ENCODE data around the gene NTMT1.

Gene NTMT1

DNA sequence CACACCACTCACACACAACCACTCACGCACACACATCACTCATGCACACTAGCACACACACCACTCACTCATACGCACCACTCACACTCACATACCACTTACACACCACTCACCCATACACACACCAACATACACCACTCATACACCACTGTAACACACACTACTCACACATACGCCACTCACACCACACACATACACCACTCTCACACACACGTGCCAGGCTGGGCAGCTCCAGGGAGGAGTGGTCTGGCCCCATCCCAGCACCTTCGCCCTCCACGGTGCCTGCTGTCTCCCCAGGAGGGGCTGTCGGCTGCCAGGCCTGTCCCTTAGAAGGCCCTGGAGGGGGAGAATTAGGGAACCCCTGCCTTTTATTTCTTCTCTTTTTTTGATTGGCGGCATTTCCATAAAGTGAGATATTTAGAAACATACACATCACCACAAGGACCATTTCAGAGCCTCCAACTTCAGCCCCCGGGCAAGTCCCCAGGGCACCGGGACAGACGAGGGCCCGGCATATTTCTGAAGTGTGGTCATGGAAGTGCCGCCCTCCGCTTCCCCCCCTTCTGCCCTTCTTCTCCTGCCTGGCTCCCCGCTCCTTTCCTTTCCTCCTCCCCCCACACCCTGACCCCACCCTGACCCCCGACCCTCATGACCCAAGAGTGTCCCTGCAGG is 22.3 kb downstream of the NTMT1 start:
- H3F3A ChIP-seq (ENCODE audit: low read depth), result no peaks in the 10 kb centered on the region
- H3K4me2 ChIP-seq (ENCODE audit: low read depth, low read length, poor library complexity, severe bottlenecking), result no peak overlapping the region
- TF ChIP-seq, protein P1, sequence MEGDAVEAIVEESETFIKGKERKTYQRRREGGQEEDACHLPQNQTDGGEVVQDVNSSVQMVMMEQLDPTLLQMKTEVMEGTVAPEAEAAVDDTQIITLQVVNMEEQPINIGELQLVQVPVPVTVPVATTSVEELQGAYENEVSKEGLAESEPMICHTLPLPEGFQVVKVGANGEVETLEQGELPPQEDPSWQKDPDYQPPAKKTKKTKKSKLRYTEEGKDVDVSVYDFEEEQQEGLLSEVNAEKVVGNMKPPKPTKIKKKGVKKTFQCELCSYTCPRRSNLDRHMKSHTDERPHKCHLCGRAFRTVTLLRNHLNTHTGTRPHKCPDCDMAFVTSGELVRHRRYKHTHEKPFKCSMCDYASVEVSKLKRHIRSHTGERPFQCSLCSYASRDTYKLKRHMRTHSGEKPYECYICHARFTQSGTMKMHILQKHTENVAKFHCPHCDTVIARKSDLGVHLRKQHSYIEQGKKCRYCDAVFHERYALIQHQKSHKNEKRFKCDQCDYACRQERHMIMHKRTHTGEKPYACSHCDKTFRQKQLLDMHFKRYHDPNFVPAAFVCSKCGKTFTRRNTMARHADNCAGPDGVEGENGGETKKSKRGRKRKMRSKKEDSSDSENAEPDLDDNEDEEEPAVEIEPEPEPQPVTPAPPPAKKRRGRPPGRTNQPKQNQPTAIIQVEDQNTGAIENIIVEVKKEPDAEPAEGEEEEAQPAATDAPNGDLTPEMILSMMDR (conservative IDR thresholded peaks at IDR 0.05; ENCODE audit: low read length), result no peak
- TF ChIP-seq EZH2phosphoT487 (IDR thresholded peaks at IDR 0.05; ENCODE audit: borderline replicate concordance), result no peak
- H3K4me1 ChIP-seq (ENCODE audit: insufficient read depth, low read length, poor library complexity, severe bottlenecking), result no peaks in the 10 kb centered on the region
- H3K79me2 ChIP-seq (ENCODE audit: insufficient read depth, low read length), result no peaks in the 10 kb centered on the region
- no peaks in the 10 kb centered on the region for H3K9me3 ChIP-seq (ENCODE audit: insufficient read depth, low read depth, low read length)
- no peaks in the 10 kb centered on the region for H3K27me3 ChIP-seq (ENCODE audit: insufficient read depth, low read length, poor library complexity, severe bottlenecking)
- H3K4me3 ChIP-seq (ENCODE audit: low read length, poor library complexity, severe bottlenecking), result no peak overlapping the region
- H2AFZ ChIP-seq (ENCODE audit: low read length), result no peak overlapping the region
- no peaks in the 10 kb centered on the region for H3K36me3 ChIP-seq (ENCODE audit: insufficient read depth, low read length)
- no peaks in the 10 kb centered on the region for H4K20me1 ChIP-seq (ENCODE audit: insufficient read depth, low read length, poor library complexity, severe bottlenecking)
- H3K9me2 ChIP-seq (replicated peaks; ENCODE audit: low read depth, low read length), result no peaks in the 10 kb centered on the region
- no peak overlapping the region for H3K9ac ChIP-seq (ENCODE audit: low read depth, low read length, poor library complexity, severe bottlenecking)

DNA sequence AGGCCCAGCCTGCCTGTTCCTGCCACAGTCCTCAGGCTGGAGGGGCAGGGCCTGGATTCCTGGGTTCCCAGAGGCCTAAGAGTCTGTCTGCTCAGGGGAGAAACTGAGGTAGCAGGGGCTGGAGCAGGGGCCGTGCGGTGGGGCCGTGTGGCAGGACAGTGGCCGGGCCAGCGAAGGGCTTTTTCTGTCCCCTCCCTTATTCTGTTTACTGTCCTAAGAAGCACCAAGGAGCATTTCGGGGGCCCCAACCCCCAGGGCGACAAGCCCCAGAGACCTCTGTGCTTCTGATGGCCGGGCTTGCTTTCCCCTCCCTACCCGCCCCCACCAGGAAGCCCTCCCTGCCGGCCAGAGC is 22.8 kb downstream of the NTMT1 start:
- TF ChIP-seq, protein P1 (conservative IDR thresholded peaks at IDR 0.05; ENCODE audit: low read length), result no peak
- TF ChIP-seq EZH2phosphoT487 (IDR thresholded peaks at IDR 0.05; ENCODE audit: borderline replicate concordance), result no peak
- Histone ChIP-seq H3K4me1 (ENCODE audit: insufficient read depth, low read length, poor library complexity, severe bottlenecking) (no peaks in the 10 kb centered on the region), H3F3A (ENCODE audit: low read depth) (no peaks in the 10 kb centered on the region), H3K27me3 (ENCODE audit: insufficient read depth, low read length, poor library complexity, severe bottlenecking) (no peaks in the 10 kb centered on the region), H2AFZ (ENCODE audit: low read length) (no peak overlapping the region), H4K20me1 (ENCODE audit: insufficient read depth, low read length, poor library complexity, severe bottlenecking) (no peaks in the 10 kb centered on the region), H3K36me3 (ENCODE audit: insufficient read depth, low read length) (no peaks in the 10 kb centered on the region), H3K4me3 (ENCODE audit: low read length, poor library complexity, severe bottlenecking) (no peak overlapping the region), H3K9me3 (ENCODE audit: insufficient read depth, low read depth, low read length) (no peaks in the 10 kb centered on the region), H3K79me2 (ENCODE audit: insufficient read depth, low read length) (no peaks in the 10 kb centered on the region), H3K4me2 (ENCODE audit: low read depth, low read length, poor library complexity, severe bottlenecking) (no peak overlapping the region), H3K9ac (ENCODE audit: low read depth, low read length, poor library complexity, severe bottlenecking) (no peak overlapping the region), H3K9me2 (replicated peaks; ENCODE audit: low read depth, low read length) (no peaks in the 10 kb centered on the region)

DNA sequence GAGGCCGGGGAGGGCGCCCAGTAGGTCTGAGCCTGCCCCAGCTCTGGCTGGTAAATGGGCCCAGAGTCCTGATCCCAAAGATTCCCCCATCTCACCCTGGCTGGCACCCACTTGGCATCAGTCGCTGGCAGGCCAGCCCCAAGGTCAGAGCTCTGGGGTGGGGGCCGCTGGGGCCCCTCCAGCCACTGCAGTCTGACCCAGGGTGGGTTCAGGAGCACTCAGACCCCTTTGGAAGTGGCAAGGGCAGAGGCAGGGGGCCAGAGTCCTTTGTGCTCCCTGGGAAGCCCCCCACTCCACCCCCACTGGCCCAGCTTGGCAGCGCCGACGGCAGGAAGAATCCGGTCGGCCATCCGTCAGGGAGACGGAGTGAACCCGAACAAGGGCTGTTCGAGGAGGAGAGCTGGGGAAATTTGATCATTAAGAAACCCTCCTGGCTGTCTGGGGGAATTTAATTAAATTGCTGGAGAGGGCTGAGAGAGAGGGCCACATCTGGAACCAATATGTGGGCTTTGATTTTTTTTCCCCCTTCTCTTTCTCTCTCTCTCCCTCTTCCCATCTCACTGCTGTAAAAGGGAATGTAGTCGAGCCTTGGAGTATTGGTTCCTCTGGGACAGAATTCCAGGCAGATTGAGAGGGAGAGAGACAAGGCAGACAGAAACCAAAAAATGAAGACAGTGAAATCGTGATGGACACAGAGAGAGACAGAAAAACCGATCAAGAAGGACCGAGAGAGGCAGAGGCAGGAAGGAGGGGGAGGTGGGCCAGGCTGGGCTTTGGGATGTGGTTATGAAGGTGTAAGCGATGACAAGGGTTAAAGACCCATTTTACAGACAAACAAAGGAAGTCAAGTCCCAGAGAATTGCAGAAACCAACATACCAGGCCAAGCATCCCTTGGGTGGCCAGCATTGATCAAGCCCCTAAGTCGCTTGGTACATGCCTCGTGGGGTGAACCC is 24.0 kb downstream of the NTMT1 start:
- Histone ChIP-seq H3K79me2 (ENCODE audit: insufficient read depth, low read length) (no peaks in the 10 kb centered on the region), H3F3A (ENCODE audit: low read depth) (no peaks in the 10 kb centered on the region), H3K4me1 (ENCODE audit: insufficient read depth, low read length, poor library complexity, severe bottlenecking) (no peaks in the 10 kb centered on the region), H3K4me2 (ENCODE audit: low read depth, low read length, poor library complexity, severe bottlenecking) (no peak overlapping the region), H3K4me3 (ENCODE audit: low read length, poor library complexity, severe bottlenecking) (no peak overlapping the region), H3K9me2 (replicated peaks; ENCODE audit: low read depth, low read length) (no peaks in the 10 kb centered on the region), H4K20me1 (ENCODE audit: insufficient read depth, low read length, poor library complexity, severe bottlenecking) (no peaks in the 10 kb centered on the region), H3K9me3 (ENCODE audit: insufficient read depth, low read depth, low read length) (no peaks in the 10 kb centered on the region), H3K9ac (ENCODE audit: low read depth, low read length, poor library complexity, severe bottlenecking) (no peak overlapping the region), H2AFZ (ENCODE audit: low read length) (no peak overlapping the region), H3K36me3 (ENCODE audit: insufficient read depth, low read length) (no peaks in the 10 kb centered on the region), H3K27me3 (ENCODE audit: insufficient read depth, low read length, poor library complexity, severe bottlenecking) (no peaks in the 10 kb centered on the region)
- TF ChIP-seq, protein P1 (conservative IDR thresholded peaks at IDR 0.05; ENCODE audit: low read length), result no peak
- TF ChIP-seq EZH2phosphoT487 (IDR thresholded peaks at IDR 0.05; ENCODE audit: borderline replicate concordance), result no peak

All from Loucy (cell line).